Measurements from ENCODE around the gene EGFR. TPM values are rescaled to one million over a fixed set of nuclear protein-coding genes. Genes with fewer than 3 reads are reported as not detected.

The EGFR gene
- total RNA-seq, 5 donors from 2014 or later (not counting 1 experiment from before 2014, with no cell fraction given): 0.16 to 0.79 (median 0.35) TPM; not detected in 2

GRCh38 chr7:55180963-55181542, 162.2 kb downstream of the EGFR start:
- H3K4me1 Mint-ChIP-seq: no peaks in the 10 kb centered on the region
- no peak overlapping the region for H3K27ac Mint-ChIP-seq
- ChIA-PET POLR2A (no interaction called here), CTCF (no interaction called here)
- Histone ChIP-seq H3K27ac (ENCODE audit: low read length) (no peak overlapping the region), H3K27me3 (replicated peaks in 1 of 2; ENCODE audit: control insufficient read depth in 2 of 2, extremely low read depth in 1 of 2, insufficient read depth in 2 of 2, low read length in 1 of 2) (peaks cover 0 to 30% of the 10 kb centered on the region in 2 experiments), H3K36me3 (ENCODE audit: control insufficient read depth in 2 of 2, extremely low read depth in 1 of 2, insufficient read depth in 1 of 2, low read length in 1 of 2) (no peaks in the 10 kb centered on the region), H3K4me1 (ENCODE audit: control insufficient read depth in 1 of 2, extremely low read depth in 1 of 2, insufficient read depth in 2 of 2, low read length in 2 of 2) (no peaks in the 10 kb centered on the region), H3K9me3 (no peaks in the 10 kb centered on the region), H3K4me3 (ENCODE audit: control insufficient read depth in 1 of 2, extremely low read depth in 1 of 2, low read length in 1 of 2) (no peak overlapping the region)
- 81% methylated on average over 15 of the region's 19 CpGs for WGBS (ENCODE audit: insufficient coverage)
- ATAC-seq (replicated peaks in 1 of 4) (no peak), DNase-seq (no peak)
- no peaks in the 10 kb centered on the region for H3K9me3 Mint-ChIP-seq
- no peak overlapping the region for H3K4me3 Mint-ChIP-seq
- H3K27me3 Mint-ChIP-seq: peaks cover 3 to 13% of the 10 kb centered on the region in 2 donors
- no peaks in the 10 kb centered on the region for H3K36me3 Mint-ChIP-seq

GRCh38 chr7:55181762-55182161, 162.9 kb downstream of the EGFR start:
- no peaks in the 10 kb centered on the region for H3K9me3 Mint-ChIP-seq
- Histone ChIP-seq H3K27ac (ENCODE audit: low read length) (no peak overlapping the region), H3K4me3 (ENCODE audit: control insufficient read depth in 1 of 2, extremely low read depth in 1 of 2, low read length in 1 of 2) (no peak overlapping the region), H3K36me3 (ENCODE audit: control insufficient read depth in 2 of 2, extremely low read depth in 1 of 2, insufficient read depth in 1 of 2, low read length in 1 of 2) (no peaks in the 10 kb centered on the region), H3K27me3 (replicated peaks in 1 of 2; ENCODE audit: control insufficient read depth in 2 of 2, extremely low read depth in 1 of 2, insufficient read depth in 2 of 2, low read length in 1 of 2) (peaks cover 0 to 34% of the 10 kb centered on the region in 2 experiments), H3K4me1 (ENCODE audit: control insufficient read depth in 1 of 2, extremely low read depth in 1 of 2, insufficient read depth in 2 of 2, low read length in 2 of 2) (no peaks in the 10 kb centered on the region), H3K9me3 (no peaks in the 10 kb centered on the region)
- ChIA-PET CTCF (no interaction called here), POLR2A (no interaction called here)
- no peaks in the 10 kb centered on the region for H3K4me1 Mint-ChIP-seq
- DNase-seq (no peak), ATAC-seq (replicated peaks in 1 of 4) (no peak)
- 85% methylated on average over 4 of the region's 4 CpGs for WGBS (ENCODE audit: insufficient coverage)
- H3K27ac Mint-ChIP-seq: no peak overlapping the region
- peaks cover 7 to 13% of the 10 kb centered on the region in 2 donors for H3K27me3 Mint-ChIP-seq
- no peaks in the 10 kb centered on the region for H3K36me3 Mint-ChIP-seq
- no peak overlapping the region for H3K4me3 Mint-ChIP-seq

GRCh38 chr7:55183897-55184296, 165.1 kb downstream of the EGFR start:
- no peak overlapping the region for H3K27ac Mint-ChIP-seq
- H3K4me3 ChIP-seq (ENCODE audit: control insufficient read depth in 1 of 2, extremely low read depth in 1 of 2, low read length in 1 of 2): no peak overlapping the region
- H3K9me3 Mint-ChIP-seq: no peaks in the 10 kb centered on the region
- no peaks in the 10 kb centered on the region for H3K4me1 ChIP-seq (ENCODE audit: control insufficient read depth in 1 of 2, extremely low read depth in 1 of 2, insufficient read depth in 2 of 2, low read length in 2 of 2)
- ATAC-seq (replicated peaks in 1 of 4) (no peak), DNase-seq (no peak)
- H3K36me3 ChIP-seq (ENCODE audit: control insufficient read depth in 2 of 2, extremely low read depth in 1 of 2, insufficient read depth in 1 of 2, low read length in 1 of 2): no peaks in the 10 kb centered on the region
- H3K9me3 ChIP-seq: no peaks in the 10 kb centered on the region
- CTCF ChIA-PET: no interaction called here
- POLR2A ChIA-PET: no interaction called here
- WGBS (ENCODE audit: insufficient coverage): 95% methylated on average over 8 of the region's 15 CpGs
- no peak overlapping the region for H3K4me3 Mint-ChIP-seq
- H3K27me3 ChIP-seq (replicated peaks in 1 of 2; ENCODE audit: control insufficient read depth in 2 of 2, extremely low read depth in 1 of 2, insufficient read depth in 2 of 2, low read length in 1 of 2): peaks cover 0 to 40% of the 10 kb centered on the region in 2 experiments
- H3K4me1 Mint-ChIP-seq: no peaks in the 10 kb centered on the region
- no peaks in the 10 kb centered on the region for H3K36me3 Mint-ChIP-seq
- no peak overlapping the region for H3K27ac ChIP-seq (ENCODE audit: low read length)
- peaks cover 16% of the 10 kb centered on the region in 2 donors for H3K27me3 Mint-ChIP-seq

GRCh38 chr7:55185321-55185802, 166.5 kb downstream of the EGFR start:
- 97% methylated on average over 5 of the region's 8 CpGs for WGBS (ENCODE audit: insufficient coverage)
- H3K27ac ChIP-seq (ENCODE audit: low read length): no peak overlapping the region
- POLR2A ChIA-PET: no interaction called here
- no peaks in the 10 kb centered on the region for H3K4me1 ChIP-seq (ENCODE audit: control insufficient read depth in 1 of 2, extremely low read depth in 1 of 2, insufficient read depth in 2 of 2, low read length in 2 of 2)
- Mint-ChIP-seq H3K9me3 (no peaks in the 10 kb centered on the region), H3K27ac (no peak overlapping the region), H3K4me1 (no peaks in the 10 kb centered on the region), H3K27me3 (peaks cover 16 to 24% of the 10 kb centered on the region in 2 donors), H3K36me3 (no peaks in the 10 kb centered on the region), H3K4me3 (no peak overlapping the region)
- DNase-seq (no peak), ATAC-seq (replicated peaks in 1 of 4) (no peak)
- no peaks in the 10 kb centered on the region for H3K36me3 ChIP-seq (ENCODE audit: control insufficient read depth in 2 of 2, extremely low read depth in 1 of 2, insufficient read depth in 1 of 2, low read length in 1 of 2)
- CTCF ChIA-PET: no interaction called here
- H3K9me3 ChIP-seq: no peaks in the 10 kb centered on the region
- peaks cover 0 to 35% of the 10 kb centered on the region in 2 experiments for H3K27me3 ChIP-seq (replicated peaks in 1 of 2; ENCODE audit: control insufficient read depth in 2 of 2, extremely low read depth in 1 of 2, insufficient read depth in 2 of 2, low read length in 1 of 2)
- H3K4me3 ChIP-seq (ENCODE audit: control insufficient read depth in 1 of 2, extremely low read depth in 1 of 2, low read length in 1 of 2): no peak overlapping the region

- H3K4me1 ChIP-seq (ENCODE audit: control insufficient read depth in 1 of 2, extremely low read depth in 1 of 2, insufficient read depth in 2 of 2, low read length in 2 of 2): no peaks in the 10 kb centered on the region
- H3K36me3 ChIP-seq (ENCODE audit: control insufficient read depth in 2 of 2, extremely low read depth in 1 of 2, insufficient read depth in 1 of 2, low read length in 1 of 2): no peaks in the 10 kb centered on the region
- POLR2A ChIA-PET: no interaction called here
- DNase-seq (no peak), ATAC-seq (replicated peaks in 1 of 4) (no peak)
- Mint-ChIP-seq H3K4me3 (no peak overlapping the region), H3K27ac (no peak overlapping the region), H3K4me1 (no peaks in the 10 kb centered on the region), H3K36me3 (no peaks in the 10 kb centered on the region), H3K9me3 (no peaks in the 10 kb centered on the region), H3K27me3 (peaks cover 13 to 21% of the 10 kb centered on the region in 2 donors)
- H3K9me3 ChIP-seq: no peaks in the 10 kb centered on the region
- 77% methylated on average over 12 of the region's 15 CpGs for whole genome bisulfite sequencing (ENCODE audit: insufficient coverage)
- no peak overlapping the region for H3K4me3 ChIP-seq (ENCODE audit: control insufficient read depth in 1 of 2, extremely low read depth in 1 of 2, low read length in 1 of 2)
- no peak overlapping the region for H3K27ac ChIP-seq (ENCODE audit: low read length)
- peaks cover 0 to 37% of the 10 kb centered on the region in 2 experiments for H3K27me3 ChIP-seq (replicated peaks in 1 of 2; ENCODE audit: control insufficient read depth in 2 of 2, extremely low read depth in 1 of 2, insufficient read depth in 2 of 2, low read length in 1 of 2)
- CTCF ChIA-PET: no interaction called here
Observed at GRCh38 chr7:55185941-55186609, 167.3 kb downstream of the EGFR start.

- peaks cover 0 to 36% of the 10 kb centered on the region in 2 experiments for H3K27me3 ChIP-seq (replicated peaks in 1 of 2; ENCODE audit: control insufficient read depth in 2 of 2, extremely low read depth in 1 of 2, insufficient read depth in 2 of 2, low read length in 1 of 2)
- no peak overlapping the region for H3K27ac ChIP-seq (ENCODE audit: low read length)
- Mint-ChIP-seq H3K36me3 (no peaks in the 10 kb centered on the region), H3K9me3 (no peaks in the 10 kb centered on the region), H3K27ac (no peak overlapping the region), H3K27me3 (peaks cover 13 to 17% of the 10 kb centered on the region in 2 donors), H3K4me1 (no peaks in the 10 kb centered on the region), H3K4me3 (no peak overlapping the region)
- CTCF ChIA-PET: no interaction called here
- POLR2A ChIA-PET: no interaction called here
- H3K4me1 ChIP-seq (ENCODE audit: control insufficient read depth in 1 of 2, extremely low read depth in 1 of 2, insufficient read depth in 2 of 2, low read length in 2 of 2): no peaks in the 10 kb centered on the region
- WGBS (ENCODE audit: insufficient coverage): 21% methylated on average over 4 of the region's 11 CpGs
- no peak overlapping the region for H3K4me3 ChIP-seq (ENCODE audit: control insufficient read depth in 1 of 2, extremely low read depth in 1 of 2, low read length in 1 of 2)
- no peaks in the 10 kb centered on the region for H3K36me3 ChIP-seq (ENCODE audit: control insufficient read depth in 2 of 2, extremely low read depth in 1 of 2, insufficient read depth in 1 of 2, low read length in 1 of 2)
- H3K9me3 ChIP-seq: no peaks in the 10 kb centered on the region
- ATAC-seq (replicated peaks in 1 of 4) (no peak), DNase-seq (no peak)
Observed at GRCh38 chr7:55187701-55188491, 169.1 kb downstream of the EGFR start.

All from T-cell (primary cell).